ENCODE data around the gene CFAP61. TPM values are rescaled to one million over a fixed set of nuclear protein-coding genes. Genes with fewer than 3 reads are reported as not detected.
"Not testable (repeated sequence)": the region's sequence is repeated elsewhere in the genome, so short reads cannot be mapped to it uniquely, and the experiment has no call there.

CFAP61 gene
- polyA plus RNA-seq, 6 donors from 2014 or later: not detected

GRCh38 chr20:20085071-20085470 lies 32.7 kb downstream of the CFAP61 start:
- H3K4me3 Mint-ChIP-seq: peak overlapping the region in 2 of 8 donors; percentile 25 to 39

DNA sequence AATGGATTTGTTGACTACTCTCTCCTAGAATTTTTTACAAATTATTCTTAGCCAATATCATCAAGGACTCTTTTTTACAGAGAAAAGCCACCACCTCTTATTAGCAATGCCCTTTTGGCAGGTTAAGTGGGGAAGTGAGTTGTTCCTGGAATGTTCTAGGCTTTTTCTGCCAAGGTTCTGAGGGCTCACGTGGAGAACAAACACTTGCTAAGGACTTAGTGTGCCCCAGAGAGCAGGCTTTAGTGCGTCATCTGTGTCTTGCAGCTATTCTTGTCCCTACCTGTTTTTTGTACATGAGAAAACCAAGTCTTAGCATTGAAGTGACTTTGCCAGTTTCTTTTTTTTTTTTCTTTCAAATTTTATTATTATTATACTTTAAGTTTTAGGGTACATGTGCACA lies 33.5 kb downstream of the CFAP61 start:
- Mint-ChIP-seq H3K27me3 (peaks cover 10 to 23% (median 12%) of the 10 kb centered on the region in 3 donors), H3K4me1 (peaks cover 0 to 8% (median 3%) of the 10 kb centered on the region in 3 donors), H3K36me3 (no peaks in the 10 kb centered on the region), H3K9me3 (no peaks in the 10 kb centered on the region), H3K4me3 (no peak overlapping the region), H3K27ac (no peak overlapping the region)
- ATAC-seq (ENCODE audit: low read depth in 2 of 2) (no peak), DNase-seq (no peak)

More at GRCh38 chr20:20085071-20085470, 32.7 kb downstream of the CFAP61 start:
- Mint-ChIP-seq H3K36me3 (no peaks in the 10 kb centered on the region), H3K27ac (peak overlapping the region in 1 of 6 donors; percentile 81), H3K9me3 (no peaks in the 10 kb centered on the region), H3K27me3 (peaks cover 10 to 21% (median 11%) of the 10 kb centered on the region in 3 donors), H3K4me1 (peaks cover 0 to 8% (median 3%) of the 10 kb centered on the region in 3 donors)
- DNase-seq (no peak), ATAC-seq (ENCODE audit: low read depth in 2 of 2) (no peak)

- Mint-ChIP-seq H3K27ac (no peak overlapping the region), H3K36me3 (no peaks in the 10 kb centered on the region), H3K4me3 (no peak overlapping the region), H3K4me1 (peaks cover 0 to 5% (median under 1%) of the 10 kb centered on the region in 3 donors), H3K27me3 (peaks cover 6 to 23% (median 20%) of the 10 kb centered on the region in 3 donors), H3K9me3 (no peaks in the 10 kb centered on the region)
- no peak for DNase-seq
- no peak for ATAC-seq (ENCODE audit: low read depth in 2 of 2)
Observed at GRCh38 chr20:20089018-20089417, 36.7 kb downstream of the CFAP61 start.

DNA sequence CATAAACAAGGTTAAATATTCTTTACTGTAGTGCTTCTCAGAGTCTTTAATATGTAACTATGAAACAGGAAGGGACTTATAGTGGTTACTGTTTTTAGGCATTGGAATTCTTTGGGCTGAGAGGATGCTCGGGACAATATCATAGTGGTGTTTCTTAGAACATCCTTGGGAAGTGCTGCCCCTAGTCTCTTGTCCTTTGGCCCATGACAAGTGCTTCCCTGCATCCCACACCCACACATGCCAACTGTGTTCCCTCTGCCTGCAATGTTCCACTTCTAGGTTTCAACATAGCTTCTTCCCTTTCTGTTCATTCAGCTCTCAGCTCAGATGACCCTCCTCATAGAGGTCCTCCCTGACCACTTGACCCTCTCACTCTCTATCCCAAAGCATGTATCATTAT lies 37.6 kb downstream of the CFAP61 start:
- DNase-seq: no peak
- Mint-ChIP-seq H3K27ac (peak overlapping the region in 1 of 6 donors; percentile 83), H3K9me3 (no peaks in the 10 kb centered on the region), H3K36me3 (no peaks in the 10 kb centered on the region), H3K4me3 (no peak overlapping the region), H3K4me1 (no peaks in the 10 kb centered on the region), H3K27me3 (peaks cover 10 to 22% (median 20%) of the 10 kb centered on the region in 3 donors)
- ATAC-seq (ENCODE audit: low read depth in 2 of 2): no peak

GRCh38 chr20:20092827-20093226 lies 40.5 kb downstream of the CFAP61 start:
- H3K9me3 Mint-ChIP-seq: no peaks in the 10 kb centered on the region
- H3K4me3 Mint-ChIP-seq: no peak overlapping the region

GRCh38 chr20:20094410-20094809 lies 42.1 kb downstream of the CFAP61 start:
- H3K4me3 Mint-ChIP-seq: no peak overlapping the region
- DNase-seq (no peak), ATAC-seq (ENCODE audit: low read depth in 2 of 2) (no peak)
- no peaks in the 10 kb centered on the region for H3K36me3 Mint-ChIP-seq
- H3K27me3 Mint-ChIP-seq: peaks cover 26 to 36% (median 28%) of the 10 kb centered on the region in 3 donors
- no peaks in the 10 kb centered on the region for H3K4me1 Mint-ChIP-seq
- H3K27ac Mint-ChIP-seq: peak overlapping the region in 1 of 6 donors; percentile 88
- H3K9me3 Mint-ChIP-seq: no peaks in the 10 kb centered on the region

More at GRCh38 chr20:20092827-20093226, 40.5 kb downstream of the CFAP61 start:
- no peak for ATAC-seq (ENCODE audit: low read depth in 2 of 2)
- Mint-ChIP-seq H3K27ac (no peak overlapping the region), H3K4me1 (no peaks in the 10 kb centered on the region), H3K27me3 (peaks cover 23 to 33% (median 27%) of the 10 kb centered on the region in 3 donors), H3K36me3 (no peaks in the 10 kb centered on the region)
- DNase-seq: no peak

GRCh38 chr20:20095114-20095872 lies 43.0 kb downstream of the CFAP61 start:
- Mint-ChIP-seq H3K27ac (no peak overlapping the region), H3K36me3 (no peaks in the 10 kb centered on the region), H3K9me3 (no peaks in the 10 kb centered on the region), H3K4me1 (no peaks in the 10 kb centered on the region), H3K4me3 (no peak overlapping the region), H3K27me3 (peaks cover 23 to 36% (median 26%) of the 10 kb centered on the region in 3 donors)
- DNase-seq (no peak), ATAC-seq (ENCODE audit: low read depth in 2 of 2) (no peak)

DNA sequence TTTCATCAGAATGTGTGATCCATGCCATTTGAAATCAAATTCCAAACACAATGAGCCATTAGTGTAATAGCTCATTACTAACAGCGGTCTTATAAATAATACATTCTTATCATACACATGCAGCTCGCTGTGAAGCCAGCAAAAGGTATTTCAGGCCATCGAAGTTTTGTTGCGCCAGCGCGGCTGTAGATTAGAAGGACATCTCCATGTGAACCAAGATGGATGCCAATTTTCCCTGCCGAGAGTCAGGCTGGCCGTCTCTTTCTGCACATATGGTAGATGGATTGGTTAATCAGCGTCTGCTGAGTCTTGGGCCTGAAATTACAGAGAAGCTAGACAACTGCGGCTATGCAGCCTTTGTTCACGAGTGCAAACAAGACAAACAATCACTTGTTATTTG lies 44.1 kb downstream of the CFAP61 start:
- H3K4me1 Mint-ChIP-seq: no peaks in the 10 kb centered on the region
- H3K4me3 Mint-ChIP-seq: no peak overlapping the region
- no peak for DNase-seq
- no peaks in the 10 kb centered on the region for H3K9me3 Mint-ChIP-seq
- H3K27me3 Mint-ChIP-seq: peaks cover 23 to 28% (median 26%) of the 10 kb centered on the region in 3 donors
- no peak overlapping the region for H3K27ac Mint-ChIP-seq
- ATAC-seq (ENCODE audit: low read depth in 2 of 2): no peak
- no peaks in the 10 kb centered on the region for H3K36me3 Mint-ChIP-seq

GRCh38 chr20:20100881-20101280 lies 48.5 kb downstream of the CFAP61 start:
- ATAC-seq (ENCODE audit: low read depth in 2 of 2): no peak

GRCh38 chr20:20102163-20102562 lies 49.8 kb downstream of the CFAP61 start:
- Mint-ChIP-seq H3K27ac (no peak overlapping the region), H3K4me3 (no peak overlapping the region)

More at GRCh38 chr20:20100881-20101280, 48.5 kb downstream of the CFAP61 start:
- Mint-ChIP-seq H3K27me3 (peaks cover 10 to 33% (median 24%) of the 10 kb centered on the region in 3 donors), H3K27ac (no peak overlapping the region), H3K4me1 (no peaks in the 10 kb centered on the region), H3K36me3 (no peaks in the 10 kb centered on the region), H3K9me3 (peaks cover 0 to 6% (median 0%) of the 10 kb centered on the region in 7 donors), H3K4me3 (no peak overlapping the region)
- DNase-seq: no peak

GRCh38 chr20:20102716-20103258 lies 50.5 kb downstream of the CFAP61 start:
- H3K4me3 Mint-ChIP-seq: no peak overlapping the region
- no peak for DNase-seq
- no peak for ATAC-seq (ENCODE audit: low read depth in 2 of 2)
- H3K36me3 Mint-ChIP-seq: no peaks in the 10 kb centered on the region
- peaks cover 6 to 28% (median 27%) of the 10 kb centered on the region in 3 donors for H3K27me3 Mint-ChIP-seq
- no peaks in the 10 kb centered on the region for H3K4me1 Mint-ChIP-seq
- no peak overlapping the region for H3K27ac Mint-ChIP-seq
- peaks cover 0 to 6% (median 0%) of the 10 kb centered on the region in 7 donors for H3K9me3 Mint-ChIP-seq

More at GRCh38 chr20:20102163-20102562, 49.8 kb downstream of the CFAP61 start:
- DNase-seq (no peak), ATAC-seq (ENCODE audit: low read depth in 2 of 2) (no peak)
- peaks cover 9 to 33% (median 31%) of the 10 kb centered on the region in 3 donors for H3K27me3 Mint-ChIP-seq
- H3K9me3 Mint-ChIP-seq: peaks cover 0 to 6% (median 0%) of the 10 kb centered on the region in 7 donors
- H3K36me3 Mint-ChIP-seq: no peaks in the 10 kb centered on the region
- H3K4me1 Mint-ChIP-seq: no peaks in the 10 kb centered on the region

DNA sequence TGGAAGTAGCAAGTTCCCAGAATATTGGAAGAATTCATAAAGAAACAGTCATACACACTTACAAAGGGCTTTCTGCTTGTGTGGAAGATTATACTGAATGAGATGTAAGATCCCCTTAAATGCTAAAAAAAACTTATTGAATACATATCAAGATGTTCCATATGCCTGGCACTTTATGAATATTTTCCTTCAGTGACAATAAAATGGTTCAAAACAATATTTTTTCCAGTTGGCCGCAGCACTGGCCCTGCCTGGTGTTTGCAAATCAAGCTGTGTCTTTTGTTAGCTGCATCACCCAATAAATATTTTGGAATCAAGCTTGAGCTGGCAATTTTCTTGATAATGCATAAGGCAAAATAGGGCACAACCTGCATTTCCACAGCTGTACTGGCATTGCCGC lies 51.2 kb downstream of the CFAP61 start:
- peaks cover 0 to 6% (median 0%) of the 10 kb centered on the region in 7 donors for H3K9me3 Mint-ChIP-seq
- no peaks in the 10 kb centered on the region for H3K4me1 Mint-ChIP-seq
- H3K36me3 Mint-ChIP-seq: no peaks in the 10 kb centered on the region
- peaks cover 10 to 24% (median 24%) of the 10 kb centered on the region in 3 donors for H3K27me3 Mint-ChIP-seq
- no peak for ATAC-seq (ENCODE audit: low read depth in 2 of 2)
- H3K4me3 Mint-ChIP-seq: no peak overlapping the region
- H3K27ac Mint-ChIP-seq: no peak overlapping the region
- DNase-seq: no peak

DNA sequence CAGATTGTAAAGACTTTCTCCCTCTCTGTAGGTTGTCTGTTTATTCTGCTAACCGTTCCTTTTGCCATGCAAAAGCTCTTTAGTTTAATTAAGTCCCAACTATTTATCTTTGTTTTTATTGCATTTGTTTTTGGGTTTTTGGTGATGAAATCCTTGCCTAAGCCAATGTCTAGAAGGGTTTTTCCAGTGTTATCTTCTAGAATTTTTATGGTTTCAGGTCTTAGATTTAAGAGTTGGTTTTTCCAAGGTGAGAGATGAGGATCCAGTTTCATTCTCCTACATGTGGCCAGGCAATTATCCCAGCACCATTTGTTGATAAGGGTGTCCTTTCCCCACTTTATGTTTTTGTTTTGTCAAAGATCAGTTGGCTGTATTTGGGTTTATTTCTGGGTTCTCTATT lies 70.9 kb downstream of the CFAP61 start:
- H3K27ac Mint-ChIP-seq; ATAC-seq (ENCODE audit: low read depth in 2 of 2); H3K4me3 Mint-ChIP-seq; H3K4me1 Mint-ChIP-seq; DNase-seq; H3K36me3 Mint-ChIP-seq: not testable (repeated sequence)
- peaks cover 17 to 56% (median 43%) of the 10 kb centered on the region in 3 donors for H3K27me3 Mint-ChIP-seq
- H3K9me3 Mint-ChIP-seq: peaks cover 4 to 62% (median 26%) of the 10 kb centered on the region in 7 donors

- DNase-seq: no peak
- Mint-ChIP-seq H3K4me1 (no peaks in the 10 kb centered on the region), H3K4me3 (no peak overlapping the region), H3K27me3 (peaks cover 13 to 45% (median 31%) of the 10 kb centered on the region in 3 donors), H3K36me3 (peaks cover 0 to 24% of the 10 kb centered on the region in 2 donors), H3K27ac (no peak overlapping the region), H3K9me3 (peaks cover 8 to 41% (median 21%) of the 10 kb centered on the region in 7 donors)
- no peak for ATAC-seq (ENCODE audit: low read depth in 2 of 2)
Observed at GRCh38 chr20:20130399-20130798, 78.1 kb downstream of the CFAP61 start.
